Sigmoid colon (tissue), 7 donors: ENCODE data around the gene IER3IP1. TPM values are rescaled to one million over a fixed set of nuclear protein-coding genes. Genes with fewer than 3 reads are reported as not detected.

ENCODE experiments used
- DNase-seq: peaks from one replicate; pipeline ENCODE4 v3.0.0-alpha.2; 2019
- H3K27ac ChIP-seq, 4 donors: fragments of 200-600 bp; sonication (generic); one replicate each; pipeline ENCODE4 v1.5.1; 2016 to 2019; ENCODE audit warnings: mild to moderate bottlenecking in 1 of 4
- H3K27me3 ChIP-seq, 3 donors: fragments of 200-600 bp; sonication (generic); one replicate each; pipeline ENCODE4 v1.5.1; 2019; ENCODE audit warnings: mild to moderate bottlenecking in 1 of 3
- H3K36me3 ChIP-seq, 4 donors: fragments of 200-600 bp; sonication (generic); one replicate each; pipeline ENCODE4 v1.5.1; 2016 to 2019
- H3K4me1 ChIP-seq, 4 donors: fragments of 200-600 bp; sonication (generic); one replicate each; pipeline ENCODE4 v1.5.1; 2017 to 2019
- H3K4me3 ChIP-seq, 4 donors: fragments of 200-600 bp; sonication (generic); one replicate each; pipeline ENCODE4 v1.5.1; 2017 to 2019; ENCODE audit warnings: mild to moderate bottlenecking in 2 of 4, moderate library complexity in 1 of 4
- H3K9me3 ChIP-seq, 4 donors: fragments of 200-600 bp in 3 of 4; sonication (generic) in 3 of 4; one replicate each; pipeline versions ENCODE4 v1.5.1 to v1.6.1; 2013 to 2019
- CTCF ChIP-seq, 4 experiments: fragments of 450-650 bp in 3 of 4; fragments of 200-600 bp in 1 of 4; IDR thresholded peaks; one replicate each; pipeline ENCODE4 v1.5.1; 2016 to 2019; ENCODE audit warnings: antibody characterized with exemption in 4 of 4, mild to moderate bottlenecking in 3 of 4, moderate library complexity in 2 of 4
- EP300 ChIP-seq, 4 donors: sonication (generic); formaldehyde crosslinking; IDR thresholded peaks; one replicate each; pipeline ENCODE4 v1.6.1; 2017; ENCODE audit warnings: antibody characterized with exemption in 4 of 4
- POLR2A ChIP-seq, 2 donors: fragments of 450-650 bp; IDR thresholded peaks; one replicate each; pipeline ENCODE4 v1.6.1; 2016; ENCODE audit warnings: antibody characterized with exemption in 2 of 2, mild to moderate bottlenecking in 2 of 2, moderate library complexity in 2 of 2
- POLR2AphosphoS5 ChIP-seq, 4 donors: sonication (generic); formaldehyde crosslinking; IDR thresholded peaks; one replicate each; pipeline ENCODE4 v1.6.1; 2017; ENCODE audit warnings: antibody characterized with exemption in 4 of 4
- WGBS, 2 donors: extraction: QIAGEN DNeasy Blood & Tissue Kit; methylation state at CpG; one replicate each; pipeline ENCODE4 v1.1.7; 2013; 5-methylcytosine and 5-hydroxymethylcytosine counted together
- intact Hi-C: fragments of 100-400 bp; cut with DNase I; formaldehyde crosslinking; loops from one replicate; pipeline ENCODE4 v1.15.1; 2023
- polyA plus RNA-seq, 3 donors: library from polyadenylated mRNA; stranded (reverse); fragments of 200-250 nt; gene quantifications; one replicate each; pipeline ENCODE4 v1.2.3, GENCODE V29; 2013
- total RNA-seq, 4 donors: library from RNA; depleted of rRNA; stranded (reverse); fragments of >200 nt; gene quantifications; one replicate each; pipeline ENCODE4 v1.1.0, GENCODE V29; 2016
- donor health status: healthy with polysubstance abuse.
- donor health status: Bipolar disorder and iron deficiency.
- donor health status: healthy.

Gene IER3IP1, protein sequence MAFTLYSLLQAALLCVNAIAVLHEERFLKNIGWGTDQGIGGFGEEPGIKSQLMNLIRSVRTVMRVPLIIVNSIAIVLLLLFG
- total RNA-seq (10 to 100 TPM in 3 of 4 donors, 1 to 10 TPM in 1; 7.1 to 15.7 (median 11.8) TPM), polyA plus RNA-seq (10 to 100 TPM; 12.6 to 20.4 (median 14.3) TPM)

DNA sequence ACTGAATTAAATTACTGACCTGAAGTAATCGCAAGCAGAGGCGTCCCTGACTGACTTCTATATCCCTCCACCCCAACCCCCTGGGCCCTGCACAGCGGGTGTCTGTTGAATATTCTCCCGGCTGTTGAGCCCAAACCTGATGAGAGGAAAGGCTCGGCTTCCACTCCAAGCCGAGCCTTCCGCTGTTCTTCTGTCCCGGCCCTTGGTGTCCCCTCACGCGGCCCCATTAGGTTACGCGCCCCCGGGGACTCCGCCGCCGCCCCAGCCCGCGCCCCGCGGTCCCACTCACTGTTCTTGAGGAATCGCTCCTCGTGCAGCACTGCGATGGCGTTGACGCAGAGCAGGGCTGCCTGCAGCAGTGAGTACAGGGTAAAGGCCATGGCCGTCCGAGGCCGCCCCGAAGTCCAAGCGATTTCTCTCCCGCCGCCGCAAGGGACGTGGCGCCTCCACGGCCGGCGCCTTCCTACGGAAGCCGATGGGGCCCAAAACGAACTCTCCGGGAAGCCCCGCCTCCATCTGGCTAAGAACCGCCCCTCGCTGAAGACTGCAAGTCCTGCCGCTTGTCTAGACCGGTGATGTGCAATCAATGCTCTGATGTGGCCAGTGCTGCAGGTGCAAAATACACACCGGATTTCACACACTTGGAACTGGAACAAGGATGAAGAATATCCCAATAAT lies at the start of gene IER3IP1:
IER3IP1 (minus strand) TSS at position 467 of the 678 bp plus-strand sequence; CDS start at position 380, 87 bp downstream.
- TF ChIP-seq CTCF (IDR thresholded peaks at IDR 0.05), result peak in 1 of 4 experiments; percentile 23
- peak; percentile 85 to 94 (median 92) for TF ChIP-seq POLR2AphosphoS5 (IDR thresholded peaks at IDR 0.05)
- peak in 1 of 2 donors; percentile 62 for TF ChIP-seq POLR2A (IDR thresholded peaks at IDR 0.05)
- TF ChIP-seq EP300 (IDR thresholded peaks at IDR 0.05), result no peak
- intact Hi-C loops, result loop anchor here (1.0 kb wide), 1 partner anchor 26 kb away; the partner anchor contains the start of gene HDHD2
- peak; percentile 94 for DNase-seq
- H3K27me3 ChIP-seq, result no peaks in the 10 kb centered on the region
- H3K4me3 ChIP-seq, result peak within 1 kb of the TSS; percentile 78 to 96 (median 88)
- 0% methylated on average over 48 of the region's 48 CpGs for WGBS, 2 donors
- peak within 1 kb of the TSS; percentile 80 to 84 (median 82) for H3K27ac ChIP-seq
- H3K9me3 ChIP-seq, result no peaks in the 10 kb centered on the region
- H3K4me1 ChIP-seq, result peaks cover 0 to 24% (median 20%) of the 10 kb centered on the region in 4 donors
- peaks cover 0 to 4% (median 0%) of the 10 kb centered on the region in 4 donors for H3K36me3 ChIP-seq

DNA sequence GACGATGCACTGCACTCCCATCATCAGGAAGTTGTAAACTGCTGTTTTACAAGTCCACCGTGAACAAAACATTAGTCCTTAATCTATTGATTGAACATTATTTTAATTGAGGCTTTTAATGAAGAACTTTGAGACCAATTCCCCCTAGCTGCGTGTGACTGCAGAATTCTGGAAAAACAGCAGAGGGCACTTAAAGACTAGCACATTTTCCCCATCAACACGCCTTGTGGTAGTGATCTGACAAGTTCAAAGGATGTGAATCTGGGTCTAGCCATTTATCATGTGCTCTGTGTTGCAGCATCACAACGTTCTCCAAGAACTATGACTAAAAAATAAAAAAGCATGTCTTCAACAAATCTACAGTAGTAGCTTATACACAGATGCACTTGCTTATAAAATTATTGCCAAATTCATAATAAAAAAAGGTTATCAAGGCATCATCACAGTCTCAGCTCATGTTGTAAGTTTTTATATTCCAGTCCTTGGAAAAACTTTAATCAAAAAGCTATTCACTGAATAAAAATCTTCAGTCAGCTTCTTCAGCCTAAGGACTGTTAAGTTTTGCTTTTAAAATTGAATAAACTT lies 39.5 kb upstream of the IER3IP1 start:
- WGBS, 2 donors, result 1% methylated on average over 5 of the region's 5 CpGs
- no peak overlapping the region for H3K27ac ChIP-seq
- H3K9me3 ChIP-seq, result no peaks in the 10 kb centered on the region
- intact Hi-C loops, result loop anchor here (5.0 kb wide), 1 partner anchor 532 kb away; no protein-coding TSS in a partner anchor
- no peaks in the 10 kb centered on the region for H3K36me3 ChIP-seq
- H3K4me1 ChIP-seq, result no peaks in the 10 kb centered on the region
- no peak overlapping the region for H3K4me3 ChIP-seq
- peaks cover 0 to 12% (median 0%) of the 10 kb centered on the region in 3 donors for H3K27me3 ChIP-seq
- no peak for DNase-seq
- TF ChIP-seq CTCF (IDR thresholded peaks at IDR 0.05), result peak in 2 of 4 experiments; percentile 18 to 26
- no peak for TF ChIP-seq POLR2AphosphoS5 (IDR thresholded peaks at IDR 0.05)
- no peak for TF ChIP-seq POLR2A (IDR thresholded peaks at IDR 0.05)
- no peak for TF ChIP-seq EP300 (IDR thresholded peaks at IDR 0.05)

DNA sequence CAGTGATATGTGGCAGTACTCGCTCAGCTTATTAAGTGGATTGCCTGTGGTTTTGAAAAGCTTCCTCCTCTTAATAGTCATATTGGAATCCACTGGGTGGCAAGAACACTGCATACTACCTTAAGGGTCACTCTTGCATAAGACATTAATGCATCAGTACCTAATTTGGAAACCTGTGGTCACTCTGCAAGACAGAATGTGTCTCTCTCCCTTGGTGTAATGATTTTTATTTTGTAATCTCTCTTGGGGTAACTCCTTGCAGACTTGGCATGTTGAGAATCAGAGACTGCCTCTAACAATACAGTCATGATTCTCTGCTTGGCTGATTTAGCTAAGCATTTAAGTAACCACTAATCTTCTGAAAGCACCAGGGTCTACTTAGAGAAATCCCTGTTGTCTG lies 33.0 kb upstream of the IER3IP1 start:
- no peaks in the 10 kb centered on the region for H3K4me1 ChIP-seq

More for the DNA sequence above, 33.0 kb upstream of the IER3IP1 start:
- no peaks in the 10 kb centered on the region for H3K9me3 ChIP-seq
- H3K4me3 ChIP-seq, result no peak overlapping the region
- H3K36me3 ChIP-seq, result no peaks in the 10 kb centered on the region
- no peak for DNase-seq
- H3K27me3 ChIP-seq, result peaks cover 0 to 12% (median 0%) of the 10 kb centered on the region in 3 donors
- 49 to 79% methylated on average over 1 of the region's 1 CpG for WGBS, 2 donors
- TF ChIP-seq EP300 (IDR thresholded peaks at IDR 0.05), result no peak
- TF ChIP-seq POLR2A (IDR thresholded peaks at IDR 0.05), result no peak
- TF ChIP-seq POLR2AphosphoS5 (IDR thresholded peaks at IDR 0.05), result no peak
- TF ChIP-seq CTCF (IDR thresholded peaks at IDR 0.05), result no peak
- H3K27ac ChIP-seq, result no peak overlapping the region
- intact Hi-C loops, result no loop called here
